ENCODE measurements around the gene ABCG8. TPM values are rescaled to one million over a fixed set of nuclear protein-coding genes. Genes with fewer than 3 reads are reported as not detected.

Gene ABCG8
- total and polyA plus RNA-seq, 10 of the 15 experiments (the other 5 are each of a cell fraction or from before 2014, with no cell fraction given): not detected

- intact Hi-C loops (cut with micrococcal nuclease; ENCODE audit: unreplicated experiment) (no loop called here), in situ Hi-C loops (cut with MboI) (no loop called here)
- H3K27me3 ChIP-seq (replicated peaks in 1 of 2; ENCODE audit: control insufficient read depth in 2 of 2, insufficient read depth in 2 of 2, low read length in 1 of 2): peaks cover 3 to 4% of the 10 kb centered on the region in 2 experiments; a peak in 2 of 4 replicates
- FAIRE-seq (no peak), DNase-seq (ENCODE audit: low read depth, low spot score) (no peak), ATAC-seq (no peak)
- H3K4me1 ChIP-seq (ENCODE audit: control insufficient read depth, insufficient read depth, low read length): no peaks in the 10 kb centered on the region
- H3K79me2 ChIP-seq (ENCODE audit: control insufficient read depth, insufficient read depth, low read length): no peaks in the 10 kb centered on the region
- WGBS (ENCODE audit: insufficient coverage, insufficient replicate concordance, low lambda C conversion rate, missing lambda C conversion rate): 31% methylated on average over 14 of the region's 14 CpGs
- TF ChIP-seq USF1 (IDR thresholded peaks at IDR 0.05; ENCODE audit: borderline replicate concordance, extremely low read length, insufficient read depth, low read depth, low read length) (no peak), ZZZ3 (IDR thresholded peaks at IDR 0.05; ENCODE audit: control insufficient read depth, insufficient read length, low read depth) (no peak), SKIL (IDR thresholded peaks at IDR 0.05; ENCODE audit: low read depth, poor library complexity, severe bottlenecking) (no peak), NR2C1 (IDR thresholded peaks at IDR 0.05) (no peak), NR2F1 (conservative IDR thresholded peaks at IDR 0.05) (no peak), RCOR1 (conservative IDR thresholded peaks at IDR 0.05; ENCODE audit: low read depth, low read length) (no peak), HDGF (IDR thresholded peaks at IDR 0.05) (no peak)
- no peak overlapping the region for H2AFZ ChIP-seq (ENCODE audit: control insufficient read depth, low read depth, low read length)
- ChIA-PET POLR2A (interaction anchor here (0.7 kb wide), 1 partner anchor 15 kb away, joined by 4 read pairs; no protein-coding TSS in a partner anchor), RAD21 (ENCODE audit: unreplicated experiment) (no interaction called here), SMC1A (ENCODE audit: uncharacterized antibody, unreplicated experiment) (no interaction called here), CTCF (no interaction called here)
- no peak overlapping the region for H3K9ac ChIP-seq (ENCODE audit: control insufficient read depth, insufficient read depth, low read length)
- no peaks in the 10 kb centered on the region for H3K9me3 ChIP-seq (replicated peaks; ENCODE audit: control insufficient read depth, insufficient read depth, low read length)
- H3K36me3 ChIP-seq (ENCODE audit: control insufficient read depth in 2 of 2, insufficient read depth in 2 of 2, low read length in 1 of 2): no peaks in the 10 kb centered on the region
- no peaks in the 10 kb centered on the region for H4K20me1 ChIP-seq (ENCODE audit: control insufficient read depth, insufficient read depth)
- no peak overlapping the region for H3K4me2 ChIP-seq (ENCODE audit: control insufficient read depth, insufficient read depth)
- no peak overlapping the region for H3K4me3 ChIP-seq
- BruUV-seq (replicated peaks): no TSS peak
- H3K27ac ChIP-seq (ENCODE audit: control insufficient read depth, insufficient read depth): no peak overlapping the region
Observed at GRCh38 chr2:43841949-43842865, 3.4 kb downstream of the ABCG8 start.
